PC-3 (cell line): ENCODE measurements around the gene LMBR1.

ENCODE experiments used
- CTCF ChIP-seq: fragments of 300-600 bp; sonication (generic); conservative IDR thresholded peaks from 2 replicates; pipeline ENCODE4 v1.5.1; 2017; ENCODE audit warnings: antibody characterized with exemption, low read depth, mild to moderate bottlenecking, low read length
- EZH2phosphoT487 ChIP-seq: fragments of 300-600 bp; sonication (generic); IDR thresholded peaks from 2 replicates; pipeline ENCODE4 v1.6.1; 2018; ENCODE audit warnings: mild to moderate bottlenecking, antibody characterized with exemption, low read length, borderline replicate concordance

- TF ChIP-seq CTCF = no peak
- TF ChIP-seq EZH2phosphoT487 = no peak
Measured at GRCh38 chr7:156651474-156651873, 241.5 kb downstream of the LMBR1 start.
